Tibial artery (tissue), 4 donors: Measurements from ENCODE around the gene SLC9A1.

Experiments
- DNase-seq, 2 donors: peaks; one replicate each; pipeline ENCODE4 v3.0.0-alpha.2; 2019
- H3K27ac ChIP-seq, 2 donors: fragments of 200-600 bp; sonication (generic) in 1 of 2; 1 replicate in 1 of 2; 2 replicates in 1 of 2; pipeline ENCODE4 v1.5.1; 2018 to 2019; ENCODE audit warnings: mild to moderate bottlenecking in 1 of 2
- H3K27me3 ChIP-seq, 2 donors: fragments of 200-600 bp; sonication (generic) in 1 of 2; one replicate each; pipeline versions ENCODE4 v1.5.1 to v1.6.0; 2016 to 2019
- H3K36me3 ChIP-seq, 3 donors: fragments of 200-600 bp; sonication (generic) in 2 of 3; one replicate each; pipeline ENCODE4 v1.5.1; 2016 to 2019; ENCODE audit warnings: mild to moderate bottlenecking in 2 of 3
- H3K4me1 ChIP-seq, 4 donors: fragments of 200-600 bp; sonication (generic) in 2 of 4; 1 replicate in 3 of 4; 2 replicates in 1 of 4; pipeline ENCODE4 v1.5.1; 2016 to 2019
- H3K4me3 ChIP-seq, 2 donors: fragments of 200-600 bp; sonication (generic) in 1 of 2; 1 replicate in 1 of 2; 2 replicates in 1 of 2; pipeline ENCODE4 v1.5.1; 2018 to 2019; ENCODE audit warnings: mild to moderate bottlenecking in 2 of 2
- H3K9me3 ChIP-seq, 3 donors: fragments of 200-600 bp; sonication (generic) in 1 of 3; one replicate each; pipeline ENCODE4 v1.5.1; 2016 to 2019
- CTCF ChIP-seq, 2 experiments: fragments of 200-600 bp in 1 of 2; fragments of 450-650 bp in 1 of 2; IDR thresholded peaks; one replicate each; pipeline ENCODE4 v1.5.1; 2017 to 2019; ENCODE audit warnings: antibody characterized with exemption in 2 of 2, mild to moderate bottlenecking in 1 of 2, moderate library complexity in 1 of 2
- intact Hi-C: fragments of 100-400 bp; cut with DNase I; formaldehyde crosslinking; loops from one replicate; pipeline ENCODE4 v1.15.0; 2023; ENCODE audit warnings: low total_unique reads

Gene SLC9A1

GRCh38 chr1:27109103-27109822, 45.7 kb downstream of the SLC9A1 start:
- Histone ChIP-seq H3K27me3 (no peaks in the 10 kb centered on the region), H3K27ac (no peak overlapping the region), H3K9me3 (no peaks in the 10 kb centered on the region), H3K36me3 (peaks cover 11 to 58% (median 19%) of the 10 kb centered on the region in 3 donors), H3K4me3 (no peak overlapping the region), H3K4me1 (peaks cover 0 to 14% (median 8%) of the 10 kb centered on the region in 4 donors)
- intact Hi-C loops, result loop anchor here (10.0 kb wide), 1 partner anchor 276 kb away; the partner anchor contains the start of gene CD164L2
- no peak for DNase-seq
- no peak for TF ChIP-seq CTCF (IDR thresholded peaks at IDR 0.05)

GRCh38 chr1:27108588-27108987, 46.3 kb downstream of the SLC9A1 start:
- Histone ChIP-seq H3K27ac (no peak overlapping the region), H3K4me1 (peaks cover 0 to 14% (median 8%) of the 10 kb centered on the region in 4 donors), H3K9me3 (no peaks in the 10 kb centered on the region), H3K27me3 (no peaks in the 10 kb centered on the region), H3K36me3 (peaks cover 11 to 58% (median 20%) of the 10 kb centered on the region in 3 donors), H3K4me3 (no peak overlapping the region)
- no peak for DNase-seq
- intact Hi-C loops, result loop anchor here (10.0 kb wide), 1 partner anchor 276 kb away; the partner anchor contains the start of gene CD164L2
- TF ChIP-seq CTCF (IDR thresholded peaks at IDR 0.05), result no peak

GRCh38 chr1:27106561-27107323, 48.2 kb downstream of the SLC9A1 start:
- H3K36me3 ChIP-seq, result peaks cover 5 to 59% (median 19%) of the 10 kb centered on the region in 3 donors
- TF ChIP-seq CTCF (IDR thresholded peaks at IDR 0.05), result no peak
- H3K4me3 ChIP-seq, result no peak overlapping the region
- no peaks in the 10 kb centered on the region for H3K9me3 ChIP-seq
- no peak overlapping the region for H3K27ac ChIP-seq
- no peak for DNase-seq
- intact Hi-C loops, result loop anchor here (10.0 kb wide), 1 partner anchor 278 kb away; the partner anchor contains the start of gene CD164L2
- H3K27me3 ChIP-seq, result no peaks in the 10 kb centered on the region
- H3K4me1 ChIP-seq, result peaks cover 0 to 5% (median 2%) of the 10 kb centered on the region in 4 donors

- H3K36me3 ChIP-seq, result peaks cover 5 to 71% (median 19%) of the 10 kb centered on the region in 3 donors
- no peaks in the 10 kb centered on the region for H3K9me3 ChIP-seq
- H3K27me3 ChIP-seq, result no peaks in the 10 kb centered on the region
- no peak overlapping the region for H3K27ac ChIP-seq
- H3K4me3 ChIP-seq, result no peak overlapping the region
- DNase-seq, result no peak
- no peak for TF ChIP-seq CTCF (IDR thresholded peaks at IDR 0.05)
- peaks cover 0 to 7% (median 4%) of the 10 kb centered on the region in 4 donors for H3K4me1 ChIP-seq
- intact Hi-C loops, result loop anchor here (10.0 kb wide), 1 partner anchor 280 kb away; the partner anchor contains the start of gene CD164L2
Observed at GRCh38 chr1:27105018-27105417, 49.9 kb downstream of the SLC9A1 start.

GRCh38 chr1:27103498-27103897, 51.4 kb downstream of the SLC9A1 start:
- intact Hi-C loops, result loop anchor here (2.0 to 10.0 kb wide), 3 partner anchors 95 to 281 kb away; partner anchors contain the start of gene CD164L2
- no peak overlapping the region for H3K27ac ChIP-seq
- H3K4me1 ChIP-seq, result peaks cover 0 to 22% (median 19%) of the 10 kb centered on the region in 4 donors
- H3K36me3 ChIP-seq, result peaks cover 5 to 57% (median 19%) of the 10 kb centered on the region in 3 donors
- H3K27me3 ChIP-seq, result no peaks in the 10 kb centered on the region
- DNase-seq, result no peak
- no peaks in the 10 kb centered on the region for H3K9me3 ChIP-seq
- no peak overlapping the region for H3K4me3 ChIP-seq
- no peak for TF ChIP-seq CTCF (IDR thresholded peaks at IDR 0.05)
